ENCODE data around the gene OSBPL6. TPM values are rescaled to one million over a fixed set of nuclear protein-coding genes. Genes with fewer than 3 reads are reported as not detected.

OSBPL6 gene
- total RNA-seq, 1 experiment from 2014 or later, result 4.6 TPM

DNA sequence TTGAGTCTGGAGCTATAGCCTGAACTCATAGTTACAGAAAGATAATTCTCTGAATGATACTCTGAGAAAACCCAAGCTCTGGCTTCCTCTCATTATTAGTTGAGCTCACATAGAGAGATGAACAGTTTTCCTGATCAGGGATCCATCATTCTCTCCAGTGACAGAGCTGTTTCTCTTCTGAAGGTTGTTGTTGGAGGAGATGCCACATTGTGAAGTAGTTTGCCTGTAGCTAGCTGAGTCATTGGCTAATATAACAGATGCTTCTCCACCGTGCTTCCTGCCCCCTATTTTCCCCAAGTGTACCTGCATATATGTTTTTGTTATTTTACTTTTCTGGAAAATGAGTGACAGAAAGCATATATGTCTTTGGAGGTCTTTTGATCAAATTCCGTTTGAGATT is 64.6 kb downstream of the OSBPL6 start:
- no peak for DNase-seq
- Histone ChIP-seq H2BK15ac (ENCODE audit: low read depth, low read length) (no peak overlapping the region), H2BK120ac (ENCODE audit: low read depth, low read length, poor library complexity, severe bottlenecking) (no peak overlapping the region), H4K5ac (ENCODE audit: insufficient read length, low read depth, low read length) (no peak overlapping the region), H3T11ph (ENCODE audit: low read length) (no peak overlapping the region), H2AK5ac (ENCODE audit: insufficient read length, low read length) (no peak overlapping the region), H4K91ac (ENCODE audit: insufficient read length, low read depth, low read length) (no peak overlapping the region), H3K56ac (ENCODE audit: insufficient read length, low read depth, low read length) (no peak overlapping the region), H3K9ac (ENCODE audit: extremely low read depth, insufficient read length, low read length) (no peak overlapping the region), H3K79me2 (ENCODE audit: insufficient read depth, low read length) (no peaks in the 10 kb centered on the region), H3K9me3 (ENCODE audit: control insufficient read depth, low read depth, low read length) (no peaks in the 10 kb centered on the region), H2BK5ac (ENCODE audit: insufficient read length, low read length) (no peak overlapping the region), H4K20me1 (ENCODE audit: control insufficient read depth, insufficient read depth, insufficient read length) (no peaks in the 10 kb centered on the region), H3K4ac (ENCODE audit: low read depth, low read length) (no peak overlapping the region), H3K4me1 (ENCODE audit: insufficient read depth, low read length) (no peaks in the 10 kb centered on the region; the same call in 1 of the 2 replicates), H3K18ac (ENCODE audit: insufficient read length, low read depth, low read length) (no peak overlapping the region), H3K23ac (ENCODE audit: insufficient read length, low read depth, low read length) (no peak overlapping the region), H3K14ac (ENCODE audit: insufficient read depth, low read length) (no peak overlapping the region), H3K4me2 (ENCODE audit: insufficient read depth, insufficient read length, low read length) (no peak overlapping the region), H3K27me3 (ENCODE audit: insufficient read depth, low read length) (no peaks in the 10 kb centered on the region), H3K23me2 (ENCODE audit: insufficient read length, low read depth, low read length, poor library complexity, severe bottlenecking) (no peaks in the 10 kb centered on the region), H3K79me1 (ENCODE audit: insufficient read depth, low read depth, low read length, poor library complexity, severe bottlenecking) (no peaks in the 10 kb centered on the region), H4K8ac (replicated peaks; ENCODE audit: insufficient read length, low read depth, low read length) (no peak overlapping the region), H2AFZ (ENCODE audit: low read length) (no peak overlapping the region), H2BK12ac (ENCODE audit: insufficient read length, low read depth, low read length) (no peak overlapping the region), H2BK20ac (ENCODE audit: low read depth, low read length, poor library complexity, severe bottlenecking) (no peak overlapping the region), H3K27ac (ENCODE audit: insufficient read length, low read depth, low read length) (no peak overlapping the region)
- no peaks in the 10 kb centered on the region for H3K36me3 Mint-ChIP-seq (ENCODE audit: insufficient read depth in 1 of 3, low read depth in 3 of 3)
- H3K4me1 Mint-ChIP-seq, result peaks cover 11 to 12% of the 10 kb centered on the region in 2 experiments
- H3K4me3 Mint-ChIP-seq, result no peak overlapping the region
- no peak overlapping the region for H3K27ac Mint-ChIP-seq
- no CpG with 5 or more reads among the region's 2 CpGs for WGBS (ENCODE audit: extremely low coverage, insufficient read length, low lambda C conversion rate)
- TF ChIP-seq, protein P1, sequence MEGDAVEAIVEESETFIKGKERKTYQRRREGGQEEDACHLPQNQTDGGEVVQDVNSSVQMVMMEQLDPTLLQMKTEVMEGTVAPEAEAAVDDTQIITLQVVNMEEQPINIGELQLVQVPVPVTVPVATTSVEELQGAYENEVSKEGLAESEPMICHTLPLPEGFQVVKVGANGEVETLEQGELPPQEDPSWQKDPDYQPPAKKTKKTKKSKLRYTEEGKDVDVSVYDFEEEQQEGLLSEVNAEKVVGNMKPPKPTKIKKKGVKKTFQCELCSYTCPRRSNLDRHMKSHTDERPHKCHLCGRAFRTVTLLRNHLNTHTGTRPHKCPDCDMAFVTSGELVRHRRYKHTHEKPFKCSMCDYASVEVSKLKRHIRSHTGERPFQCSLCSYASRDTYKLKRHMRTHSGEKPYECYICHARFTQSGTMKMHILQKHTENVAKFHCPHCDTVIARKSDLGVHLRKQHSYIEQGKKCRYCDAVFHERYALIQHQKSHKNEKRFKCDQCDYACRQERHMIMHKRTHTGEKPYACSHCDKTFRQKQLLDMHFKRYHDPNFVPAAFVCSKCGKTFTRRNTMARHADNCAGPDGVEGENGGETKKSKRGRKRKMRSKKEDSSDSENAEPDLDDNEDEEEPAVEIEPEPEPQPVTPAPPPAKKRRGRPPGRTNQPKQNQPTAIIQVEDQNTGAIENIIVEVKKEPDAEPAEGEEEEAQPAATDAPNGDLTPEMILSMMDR (conservative IDR thresholded peaks at IDR 0.05), result no peak
- no peaks in the 10 kb centered on the region for H3K27me3 Mint-ChIP-seq (ENCODE audit: low read depth)
- H3K9me3 Mint-ChIP-seq, result no peaks in the 10 kb centered on the region

Data from H9 (cell line).